Loucy (cell line): ENCODE results near the gene SUCNR1.

Experiments used
- H2AFZ ChIP-seq: fragments of 200-600 bp; sonication (generic); 2 replicates; pipeline ENCODE4 v1.6.0; 2016; ENCODE audit warnings: antibody characterized with exemption, mild to moderate bottlenecking, low read length, moderate library complexity
- H3F3A ChIP-seq: fragments of 200-600 bp; 2 replicates; pipeline ENCODE4 v1.6.0; 2016; ENCODE audit warnings: antibody characterized with exemption, low read depth, mild to moderate bottlenecking
- H3K27me3 ChIP-seq: fragments of 200-600 bp; sonication (generic); 2 replicates; pipeline ENCODE4 v1.6.1; 2014; ENCODE audit warnings: low read length, mild to moderate bottlenecking; ENCODE audit not compliant: insufficient read depth, poor library complexity, severe bottlenecking
- H3K36me3 ChIP-seq: fragments of 200-600 bp; sonication (generic); 2 replicates; pipeline ENCODE4 v1.6.1; 2016; ENCODE audit warnings: low read length; ENCODE audit not compliant: insufficient read depth
- H3K4me1 ChIP-seq: fragments of 200-600 bp; sonication (generic); 2 replicates; pipeline ENCODE4 v1.5.1; 2014; ENCODE audit warnings: low read length, mild to moderate bottlenecking; ENCODE audit not compliant: insufficient read depth, poor library complexity, severe bottlenecking
- H3K4me2 ChIP-seq: fragments of 200-600 bp; sonication (generic); 2 replicates; pipeline ENCODE4 v1.6.0; 2014; ENCODE audit warnings: antibody characterized with exemption, low read length, low read depth, mild to moderate bottlenecking; ENCODE audit not compliant: poor library complexity, severe bottlenecking
- H3K4me3 ChIP-seq: fragments of 200-600 bp; sonication (generic); 2 replicates; pipeline ENCODE4 v1.5.1; 2014; ENCODE audit warnings: low read length, mild to moderate bottlenecking, mixed read lengths; ENCODE audit not compliant: poor library complexity, severe bottlenecking
- H3K79me2 ChIP-seq: fragments of 200-600 bp; sonication (generic); 2 replicates; pipeline ENCODE4 v1.6.1; 2014; ENCODE audit warnings: low read length; ENCODE audit not compliant: insufficient read depth
- H3K9ac ChIP-seq: fragments of 200-600 bp; sonication (generic); 2 replicates; pipeline ENCODE4 v1.6.0; 2014; ENCODE audit warnings: mild to moderate bottlenecking, low read depth, low read length, moderate library complexity; ENCODE audit not compliant: poor library complexity, severe bottlenecking
- H3K9me2 ChIP-seq: fragments of 200-600 bp; sonication (generic); replicated peaks from 2 replicates; pipeline ENCODE4 v1.6.1; 2016; ENCODE audit warnings: low read depth, low read length, mixed read lengths
- H3K9me3 ChIP-seq: fragments of 200-600 bp; sonication (generic); 2 replicates; pipeline ENCODE4 v1.6.1; 2014; ENCODE audit warnings: mild to moderate bottlenecking, antibody characterized with exemption, low read length, low read depth; ENCODE audit not compliant: insufficient read depth
- H4K20me1 ChIP-seq: fragments of 200-600 bp; sonication (generic); 2 replicates; pipeline ENCODE4 v1.6.0; 2014; ENCODE audit warnings: antibody characterized with exemption, low read length, mild to moderate bottlenecking; ENCODE audit not compliant: insufficient read depth, poor library complexity, severe bottlenecking
- EZH2phosphoT487 ChIP-seq: fragments of 200-600 bp; IDR thresholded peaks from 2 replicates; pipeline ENCODE4 v1.6.1; 2018; ENCODE audit warnings: antibody characterized with exemption, mild to moderate bottlenecking, moderate library complexity, borderline replicate concordance
- TF ChIP-seq, protein P1 (sequence below): fragments of 200-600 bp; sonication (generic); conservative IDR thresholded peaks from 2 replicates; pipeline ENCODE4 v1.5.1; 2014; ENCODE audit warnings: mild to moderate bottlenecking, antibody characterized with exemption, low read length

SUCNR1 gene

DNA sequence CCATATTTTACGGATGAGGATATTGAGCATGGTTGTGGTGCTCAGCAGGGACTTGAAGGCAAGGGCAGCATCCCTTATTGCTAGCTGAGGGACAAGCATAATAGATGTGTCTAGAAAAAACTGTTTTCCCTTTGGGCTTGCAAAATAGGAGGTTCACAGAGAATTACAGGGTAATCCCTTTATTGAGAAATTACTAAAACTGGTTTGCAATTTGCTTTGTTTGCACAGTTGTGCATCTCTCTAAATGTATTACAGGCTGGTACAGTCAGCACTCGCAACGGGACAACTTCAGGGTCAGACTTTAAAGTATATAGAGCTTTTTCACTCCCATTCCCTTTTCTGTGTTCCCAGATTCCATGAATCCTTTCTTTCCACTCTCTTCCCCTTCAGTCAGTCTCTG lies 51.3 kb downstream of the SUCNR1 start:
- H2AFZ ChIP-seq, result no peak overlapping the region
- H3K9ac ChIP-seq, result no peak overlapping the region
- no peaks in the 10 kb centered on the region for H3K9me3 ChIP-seq
- no peaks in the 10 kb centered on the region for H3K36me3 ChIP-seq
- H3K79me2 ChIP-seq, result no peaks in the 10 kb centered on the region
- H3K4me1 ChIP-seq, result peaks cover 3% of the 10 kb centered on the region
- no peaks in the 10 kb centered on the region for H3F3A ChIP-seq
- TF ChIP-seq, protein P1, sequence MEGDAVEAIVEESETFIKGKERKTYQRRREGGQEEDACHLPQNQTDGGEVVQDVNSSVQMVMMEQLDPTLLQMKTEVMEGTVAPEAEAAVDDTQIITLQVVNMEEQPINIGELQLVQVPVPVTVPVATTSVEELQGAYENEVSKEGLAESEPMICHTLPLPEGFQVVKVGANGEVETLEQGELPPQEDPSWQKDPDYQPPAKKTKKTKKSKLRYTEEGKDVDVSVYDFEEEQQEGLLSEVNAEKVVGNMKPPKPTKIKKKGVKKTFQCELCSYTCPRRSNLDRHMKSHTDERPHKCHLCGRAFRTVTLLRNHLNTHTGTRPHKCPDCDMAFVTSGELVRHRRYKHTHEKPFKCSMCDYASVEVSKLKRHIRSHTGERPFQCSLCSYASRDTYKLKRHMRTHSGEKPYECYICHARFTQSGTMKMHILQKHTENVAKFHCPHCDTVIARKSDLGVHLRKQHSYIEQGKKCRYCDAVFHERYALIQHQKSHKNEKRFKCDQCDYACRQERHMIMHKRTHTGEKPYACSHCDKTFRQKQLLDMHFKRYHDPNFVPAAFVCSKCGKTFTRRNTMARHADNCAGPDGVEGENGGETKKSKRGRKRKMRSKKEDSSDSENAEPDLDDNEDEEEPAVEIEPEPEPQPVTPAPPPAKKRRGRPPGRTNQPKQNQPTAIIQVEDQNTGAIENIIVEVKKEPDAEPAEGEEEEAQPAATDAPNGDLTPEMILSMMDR, result no peak
- no peak for TF ChIP-seq EZH2phosphoT487
- no peak overlapping the region for H3K4me3 ChIP-seq
- H3K9me2 ChIP-seq, result no peaks in the 10 kb centered on the region
- no peaks in the 10 kb centered on the region for H3K27me3 ChIP-seq
- no peak overlapping the region for H3K4me2 ChIP-seq
- H4K20me1 ChIP-seq, result no peaks in the 10 kb centered on the region

DNA sequence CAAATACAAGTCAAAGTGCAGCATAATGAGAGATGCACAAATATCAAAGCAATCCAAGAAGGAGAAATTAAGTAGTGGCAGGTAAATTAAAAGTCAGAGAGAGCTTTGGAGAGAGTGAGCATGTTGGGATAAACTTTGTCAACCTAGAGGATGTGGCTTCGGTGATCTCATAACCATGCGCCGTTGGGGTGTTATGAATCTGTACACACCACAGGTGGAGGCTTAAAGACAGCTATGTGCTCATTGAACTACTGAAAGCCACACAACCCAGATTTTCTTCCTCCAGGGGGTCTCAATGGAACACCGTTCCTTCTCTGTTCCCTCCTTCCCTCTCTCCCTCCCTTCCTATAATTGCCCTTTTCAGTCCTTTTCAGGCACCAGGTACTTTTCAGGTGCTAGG lies 52.0 kb downstream of the SUCNR1 start:
- no peak overlapping the region for H3K4me3 ChIP-seq
- no peaks in the 10 kb centered on the region for H3K36me3 ChIP-seq
- no peaks in the 10 kb centered on the region for H3K9me3 ChIP-seq
- no peaks in the 10 kb centered on the region for H4K20me1 ChIP-seq
- peaks cover 3% of the 10 kb centered on the region for H3K4me1 ChIP-seq
- H3K4me2 ChIP-seq, result no peak overlapping the region
- no peak overlapping the region for H2AFZ ChIP-seq
- H3K9me2 ChIP-seq, result no peaks in the 10 kb centered on the region
- H3K27me3 ChIP-seq, result no peaks in the 10 kb centered on the region
- TF ChIP-seq, protein P1, result no peak
- TF ChIP-seq EZH2phosphoT487, result no peak
- no peak overlapping the region for H3K9ac ChIP-seq
- H3K79me2 ChIP-seq, result no peaks in the 10 kb centered on the region
- no peaks in the 10 kb centered on the region for H3F3A ChIP-seq

DNA sequence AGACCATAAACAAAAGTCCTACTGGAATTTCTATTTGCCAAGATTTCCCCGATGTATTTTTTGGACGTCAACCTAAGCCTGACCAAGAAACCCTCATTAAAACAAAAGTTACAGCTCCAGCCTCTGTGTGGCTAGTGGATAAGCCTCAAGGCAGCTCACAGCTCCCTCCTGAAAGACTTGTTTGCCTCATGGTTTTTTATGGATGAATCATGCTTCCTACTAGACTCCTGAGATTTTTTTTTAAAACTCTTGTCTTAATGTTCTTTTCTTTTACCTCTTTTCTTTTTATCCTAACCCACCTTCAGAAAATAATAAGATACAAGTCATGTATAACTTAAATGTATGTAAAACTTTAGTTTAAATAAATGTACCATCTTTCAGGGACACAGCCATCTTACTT lies 52.4 kb downstream of the SUCNR1 start:
- H3K9ac ChIP-seq, result no peak overlapping the region
- H3K4me2 ChIP-seq, result no peak overlapping the region
- H3K4me1 ChIP-seq, result peaks cover 3% of the 10 kb centered on the region
- H3F3A ChIP-seq, result no peaks in the 10 kb centered on the region
- H3K27me3 ChIP-seq, result no peaks in the 10 kb centered on the region
- H3K4me3 ChIP-seq, result no peak overlapping the region
- H3K9me2 ChIP-seq, result no peaks in the 10 kb centered on the region
- TF ChIP-seq EZH2phosphoT487, result no peak
- TF ChIP-seq, protein P1, result no peak
- no peaks in the 10 kb centered on the region for H4K20me1 ChIP-seq
- H3K79me2 ChIP-seq, result no peaks in the 10 kb centered on the region
- H3K9me3 ChIP-seq, result no peaks in the 10 kb centered on the region
- no peak overlapping the region for H2AFZ ChIP-seq
- no peaks in the 10 kb centered on the region for H3K36me3 ChIP-seq
